GM11168 (cell line): ENCODE data around the gene STAP2.
"Not testable (repeated sequence)": the region's sequence is repeated elsewhere in the genome, so short reads cannot be mapped to it uniquely, and the experiment has no call there.

ENCODE experiments used
- in situ Hi-C: fragments of 300-500 bp; cut with MboI; formaldehyde crosslinking; loops from one replicate; pipeline ENCODE4 v1.12.0; 2022; ENCODE audit warnings: low sequenced_read_pairs; ENCODE audit not compliant: unreplicated experiment

The STAP2 gene

DNA sequence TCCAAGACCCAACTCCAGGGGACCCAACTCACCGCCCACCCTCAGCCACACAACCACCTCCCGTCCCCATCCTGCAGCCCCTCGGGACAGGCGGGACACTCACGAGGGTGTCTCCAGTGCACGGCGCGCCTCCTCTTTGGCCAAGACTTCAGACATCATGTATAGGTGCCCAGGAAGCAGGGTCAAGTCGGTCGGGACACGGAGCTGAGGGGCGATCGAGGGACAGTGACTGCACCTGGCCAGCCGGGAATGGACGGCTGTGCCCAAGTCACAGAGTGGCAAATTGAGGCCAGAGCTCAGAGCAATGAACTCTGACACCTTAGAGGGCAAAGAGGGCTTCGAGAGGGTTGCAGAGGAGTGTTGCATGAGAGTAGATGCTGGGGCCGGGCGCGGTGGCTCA is 8.8 kb downstream of the STAP2 start:
- in situ Hi-C loops: no loop called here

DNA sequence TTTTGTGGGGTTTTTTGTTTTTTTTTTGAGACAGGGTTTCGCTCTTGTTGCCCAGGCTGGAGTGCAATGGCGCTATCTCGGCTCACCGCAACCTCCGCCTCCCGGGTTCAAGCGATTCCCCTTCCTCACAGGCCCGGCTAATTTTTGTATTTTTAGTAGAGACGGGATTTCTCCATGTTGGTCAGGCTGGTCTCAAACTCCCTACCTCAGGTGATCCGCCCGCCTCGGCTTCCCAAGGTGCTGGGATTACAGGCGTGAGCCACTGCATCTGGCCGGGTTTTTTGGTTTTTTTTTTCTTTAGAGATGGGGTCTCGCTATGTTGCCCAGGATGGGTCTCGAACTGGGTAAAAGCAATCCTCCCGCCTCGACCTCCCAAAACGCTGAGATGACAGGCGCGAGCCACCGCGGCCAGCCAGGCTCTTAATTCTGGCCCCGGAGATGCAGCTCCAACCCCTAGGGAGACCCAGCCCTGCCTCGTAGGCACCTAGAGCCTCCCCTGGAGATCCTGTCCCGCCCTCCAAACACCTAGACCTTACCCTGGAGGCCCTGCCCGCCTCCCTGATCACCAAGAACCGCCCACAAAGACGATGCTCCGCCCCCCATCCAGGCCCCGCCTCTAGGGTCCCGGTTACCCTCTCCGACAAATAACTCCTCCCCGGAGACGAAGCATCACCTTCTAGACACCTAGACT is 9.5 kb downstream of the STAP2 start:
- in situ Hi-C loops: not testable (repeated sequence)

DNA sequence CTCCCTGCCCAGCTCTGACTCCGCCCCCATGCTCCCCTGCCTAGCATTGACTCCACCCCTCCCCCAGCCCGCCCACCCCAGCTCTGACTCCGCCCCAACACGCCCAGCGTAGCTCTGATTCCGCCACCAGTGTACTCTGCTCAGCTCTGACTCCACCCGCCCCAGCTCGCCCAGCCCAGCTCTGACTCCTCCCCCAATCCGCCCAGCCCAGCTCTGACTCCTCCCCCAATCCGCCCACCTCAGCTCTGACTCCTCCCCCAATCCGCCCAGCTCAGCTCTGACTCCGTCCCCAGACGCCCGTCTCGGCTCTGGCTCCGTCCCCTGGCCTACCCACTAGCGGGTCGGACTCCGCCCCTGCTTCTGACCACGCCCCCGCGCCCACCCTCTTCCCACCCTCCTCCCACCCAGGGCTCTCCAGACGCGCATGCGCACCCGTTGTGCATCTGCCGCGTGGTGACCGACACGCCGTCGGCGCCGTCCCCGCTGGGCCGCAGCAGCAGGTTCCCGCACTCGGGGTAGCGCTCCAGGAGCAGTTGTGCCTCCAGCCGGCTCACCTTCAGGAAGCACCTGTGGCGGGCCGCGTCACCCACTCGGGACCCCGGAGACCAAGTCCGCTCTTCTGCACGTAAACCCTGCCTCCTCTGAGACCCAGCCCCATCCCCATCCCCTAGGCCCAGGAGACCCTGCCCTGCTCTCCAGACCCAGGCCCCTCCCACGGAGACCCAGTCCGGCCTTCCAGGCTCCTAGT is 10.2 kb downstream of the STAP2 start:
- in situ Hi-C loops: no loop called here

DNA sequence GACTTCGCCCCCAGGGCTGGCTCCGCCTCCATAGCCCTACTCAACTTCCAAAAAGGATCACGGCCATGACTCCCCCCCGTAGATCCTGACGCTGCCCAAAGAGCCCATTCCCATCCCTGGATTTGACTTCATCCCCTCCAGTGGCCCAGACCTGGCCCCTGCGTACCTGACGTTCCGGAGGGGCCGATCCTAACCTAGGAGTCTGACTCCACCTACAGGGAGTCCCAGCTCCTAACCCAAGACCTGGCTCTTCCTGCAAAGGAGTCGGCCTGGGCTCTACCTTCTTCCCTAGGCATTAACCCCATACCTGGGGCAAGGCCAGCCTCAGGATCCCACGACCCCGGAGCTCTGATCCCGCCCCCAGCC is 10.8 kb downstream of the STAP2 start:
- in situ Hi-C loops: no loop called here

- in situ Hi-C loops: no loop called here
These were observed 11.3 kb downstream of the STAP2 start for GRCh38 chr19:4327252-4327876.

DNA sequence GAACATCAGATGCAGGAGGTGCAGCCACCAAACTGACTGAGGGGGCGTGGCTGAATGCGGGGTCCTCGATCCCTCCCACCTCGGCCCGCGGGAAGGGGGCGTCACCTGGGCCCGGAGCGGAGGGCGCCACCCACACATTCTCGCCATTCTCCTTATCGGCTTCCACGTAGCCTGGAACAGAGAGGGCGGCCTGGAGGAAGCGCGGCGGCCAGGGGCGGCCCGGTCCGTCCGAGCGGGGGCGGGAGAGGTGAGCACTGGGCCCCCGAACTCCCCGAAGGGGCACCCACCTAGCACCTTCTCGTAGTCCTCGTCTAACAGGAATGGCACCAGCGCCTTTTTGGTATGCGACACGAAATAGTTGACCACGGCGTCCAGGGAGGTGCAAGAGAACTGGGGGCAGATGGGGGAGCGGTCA is 11.8 kb downstream of the STAP2 start:
- in situ Hi-C loops: no loop called here

- in situ Hi-C loops: no loop called here
These were observed 12.3 kb downstream of the STAP2 start for GRCh38 chr19:4326215-4326836.

- in situ Hi-C loops: no loop called here
These were observed 14.4 kb downstream of the STAP2 start for GRCh38 chr19:4324228-4324627.

DNA sequence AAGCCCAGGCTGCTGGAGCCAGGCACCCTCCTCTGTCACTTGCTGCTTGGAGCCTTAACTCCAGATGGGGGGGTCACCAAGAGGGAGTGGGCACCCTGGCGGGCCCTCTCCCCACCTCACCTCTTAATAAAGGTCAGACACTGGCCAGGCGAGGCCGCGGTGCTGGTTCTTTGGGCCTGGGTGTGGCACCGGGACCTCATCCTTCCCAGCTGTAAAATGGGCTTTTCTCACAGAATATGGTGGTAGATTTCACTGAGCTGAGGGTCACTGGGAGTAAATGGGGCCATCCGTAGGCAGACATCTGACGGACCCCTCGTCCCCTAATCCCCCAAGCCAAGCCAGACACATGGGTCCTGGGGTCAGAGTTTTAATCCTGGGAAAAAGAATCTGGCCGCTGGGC is 14.9 kb downstream of the STAP2 start:
- in situ Hi-C loops: no loop called here

GRCh38 chr19:4322942-4323665 is 15.5 kb downstream of the STAP2 start:
- in situ Hi-C loops: no loop called here

DNA sequence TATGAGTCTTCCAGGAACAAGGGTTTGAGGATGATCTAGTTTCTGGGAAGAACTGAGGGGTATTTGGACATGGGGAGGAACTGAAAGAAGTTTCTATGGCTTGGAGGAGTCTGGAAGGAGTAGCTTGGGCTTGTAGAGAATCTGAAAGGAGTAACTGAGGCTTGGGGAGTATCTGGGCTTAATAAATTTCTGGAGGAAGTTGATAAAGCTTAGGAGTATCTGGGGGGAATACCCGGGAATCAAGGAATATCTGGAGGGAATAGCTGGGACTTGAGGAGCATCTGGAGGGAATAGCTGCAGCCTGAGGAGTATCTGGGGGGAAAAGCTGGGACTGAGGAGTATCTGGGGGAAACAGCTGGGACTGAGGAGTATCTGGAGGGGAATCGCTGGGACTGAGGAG is 18.2 kb downstream of the STAP2 start:
- in situ Hi-C loops: no loop called here

- in situ Hi-C loops: no loop called here
These were observed 19.4 kb downstream of the STAP2 start for GRCh38 chr19:4319067-4319718.

DNA sequence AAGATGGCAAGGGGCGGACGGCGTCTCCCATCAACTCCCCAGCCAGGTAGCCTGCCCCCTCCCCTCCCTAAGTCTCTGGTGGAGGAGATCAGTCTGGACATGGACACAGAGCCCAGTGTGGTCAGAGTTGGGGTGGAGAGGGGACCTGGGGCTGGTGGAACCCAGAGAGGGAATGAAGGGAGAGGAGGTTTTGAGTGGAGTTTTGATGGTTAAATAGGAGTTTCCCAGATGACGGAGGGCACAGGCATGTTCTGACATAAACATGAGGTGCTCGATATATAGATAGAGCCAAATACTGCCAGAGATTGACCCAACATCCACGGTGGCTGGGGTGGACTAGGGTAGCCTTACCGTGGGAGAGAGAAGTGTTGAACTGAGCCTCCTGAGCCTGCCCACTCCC is 20.2 kb downstream of the STAP2 start:
- in situ Hi-C loops: no loop called here

DNA sequence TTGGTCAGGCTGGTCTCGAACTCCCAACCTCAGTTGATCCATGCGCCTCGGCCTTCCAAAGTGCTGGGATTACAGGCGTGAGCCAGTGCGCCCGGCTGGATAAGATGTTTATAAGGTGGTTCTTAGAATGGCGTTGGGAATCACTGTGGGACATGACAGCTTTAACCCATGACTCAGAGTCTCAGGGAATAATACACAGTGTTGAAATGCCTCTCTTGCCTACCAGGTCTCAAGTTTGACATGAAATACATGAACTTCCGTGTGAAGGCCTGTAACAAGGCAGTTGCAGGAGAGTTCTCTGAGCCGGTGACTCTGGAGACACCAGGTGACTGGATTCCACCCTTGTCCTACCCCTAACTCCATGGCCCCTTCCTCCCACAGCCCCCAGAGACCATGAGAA is 21.7 kb downstream of the STAP2 start:
- in situ Hi-C loops: no loop called here

GRCh38 chr19:4313847-4314490 is 24.7 kb downstream of the STAP2 start:
- in situ Hi-C loops: no loop called here

- in situ Hi-C loops: no loop called here
These were observed 28.1 kb downstream of the STAP2 start for GRCh38 chr19:4310247-4311121.

DNA sequence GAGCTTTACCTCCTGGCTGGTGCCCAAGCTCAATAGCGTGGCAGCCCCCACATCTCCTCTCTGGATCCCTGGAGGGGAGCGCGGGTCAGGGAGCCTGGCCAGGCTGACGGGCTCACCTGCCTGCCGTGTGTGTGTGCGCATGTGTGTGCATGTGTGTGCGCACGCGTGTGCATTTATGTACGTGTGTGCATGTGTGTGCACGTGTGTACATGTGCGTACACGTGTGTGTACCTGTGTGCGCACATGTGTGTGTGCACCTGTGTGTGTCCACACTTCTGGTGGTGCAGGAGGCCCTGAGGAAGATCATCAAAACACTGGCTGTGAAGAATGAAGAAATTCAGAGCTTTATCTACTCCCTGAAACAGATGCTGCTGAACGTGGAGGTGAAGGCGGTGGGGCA is 33.0 kb downstream of the STAP2 start:
- in situ Hi-C loops: no loop called here

- in situ Hi-C loops: no loop called here
These were observed 33.4 kb downstream of the STAP2 start for GRCh38 chr19:4305257-4305612.
